ENCODE measurements around the gene NIBAN1.

DNA sequence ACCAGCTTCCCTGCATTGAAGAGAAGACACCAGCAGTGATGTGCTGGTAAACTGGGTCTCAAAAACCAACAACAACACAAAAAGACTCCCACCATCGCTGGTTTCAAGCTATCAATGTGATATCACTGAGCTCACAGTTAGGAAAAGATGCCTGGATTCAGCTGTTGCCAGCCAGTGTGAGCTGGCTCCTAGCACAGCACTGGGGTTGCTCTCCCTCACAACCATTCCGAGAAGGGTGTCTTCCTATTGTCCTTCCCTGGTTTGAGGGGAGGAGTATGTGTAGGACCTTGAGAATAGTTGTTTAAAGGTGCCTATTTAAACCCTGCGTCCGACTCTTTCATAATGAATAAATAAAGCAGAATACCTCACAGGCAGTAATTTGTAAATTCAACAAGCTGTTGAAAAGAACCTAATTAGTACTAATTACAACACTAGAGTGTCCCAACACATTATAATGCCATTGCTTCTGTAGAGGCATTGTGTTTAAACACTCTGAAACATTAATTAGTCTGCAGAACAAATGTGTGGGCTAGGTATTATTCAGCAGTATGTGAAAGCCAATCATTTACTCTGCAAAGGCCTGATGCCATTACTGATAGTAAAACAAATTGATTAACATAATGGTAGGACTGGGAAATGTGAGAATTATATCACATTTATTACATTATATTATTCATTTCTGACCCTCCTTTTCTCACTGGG is 17.2 kb downstream of the NIBAN1 start:
- TF ChIP-seq, protein P1, sequence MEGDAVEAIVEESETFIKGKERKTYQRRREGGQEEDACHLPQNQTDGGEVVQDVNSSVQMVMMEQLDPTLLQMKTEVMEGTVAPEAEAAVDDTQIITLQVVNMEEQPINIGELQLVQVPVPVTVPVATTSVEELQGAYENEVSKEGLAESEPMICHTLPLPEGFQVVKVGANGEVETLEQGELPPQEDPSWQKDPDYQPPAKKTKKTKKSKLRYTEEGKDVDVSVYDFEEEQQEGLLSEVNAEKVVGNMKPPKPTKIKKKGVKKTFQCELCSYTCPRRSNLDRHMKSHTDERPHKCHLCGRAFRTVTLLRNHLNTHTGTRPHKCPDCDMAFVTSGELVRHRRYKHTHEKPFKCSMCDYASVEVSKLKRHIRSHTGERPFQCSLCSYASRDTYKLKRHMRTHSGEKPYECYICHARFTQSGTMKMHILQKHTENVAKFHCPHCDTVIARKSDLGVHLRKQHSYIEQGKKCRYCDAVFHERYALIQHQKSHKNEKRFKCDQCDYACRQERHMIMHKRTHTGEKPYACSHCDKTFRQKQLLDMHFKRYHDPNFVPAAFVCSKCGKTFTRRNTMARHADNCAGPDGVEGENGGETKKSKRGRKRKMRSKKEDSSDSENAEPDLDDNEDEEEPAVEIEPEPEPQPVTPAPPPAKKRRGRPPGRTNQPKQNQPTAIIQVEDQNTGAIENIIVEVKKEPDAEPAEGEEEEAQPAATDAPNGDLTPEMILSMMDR (IDR thresholded peaks at IDR 0.05) = no peak
- TF ChIP-seq POLR2A (IDR thresholded peaks at IDR 0.05) = no peak

All from right lobe of liver (tissue), 4 donors.